ENCODE results near the gene PDCD10.

PDCD10 gene

DNA sequence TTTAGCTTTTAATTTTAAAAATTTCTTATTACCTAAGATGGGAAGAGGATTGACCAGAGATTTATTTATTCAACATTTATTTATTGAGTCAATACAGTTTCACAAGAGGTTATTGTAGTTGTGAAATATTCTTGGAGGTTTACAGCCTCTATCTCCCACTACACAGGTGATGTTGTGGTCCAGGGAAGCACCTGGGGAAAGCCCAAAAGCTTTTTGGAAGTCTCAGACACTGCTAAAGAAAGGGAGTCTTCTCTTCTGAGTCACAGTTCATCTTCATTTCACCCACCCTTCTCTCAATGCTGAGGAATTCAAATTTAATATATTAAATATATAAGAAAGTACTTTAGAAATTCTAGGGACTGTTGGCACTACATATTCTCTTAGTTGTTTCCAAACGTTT lies 42.7 kb upstream of the PDCD10 start:
- TF ChIP-seq RAD21 (IDR thresholded peaks at IDR 0.05; ENCODE audit: low read depth) (no peak), ZBTB7A (IDR thresholded peaks at IDR 0.05; ENCODE audit: low read depth) (no peak), CEBPB (IDR thresholded peaks at IDR 0.05) (no peak), TCF12 (IDR thresholded peaks at IDR 0.05; ENCODE audit: low read depth) (no peak), TEAD4 (IDR thresholded peaks at IDR 0.05) (no peak), EP300 (IDR thresholded peaks at IDR 0.05; ENCODE audit: borderline replicate concordance) (no peak), NFIC (IDR thresholded peaks at IDR 0.05) (no peak), FOXM1 (IDR thresholded peaks at IDR 0.05; ENCODE audit: borderline replicate concordance, low read depth) (no peak)
- TF ChIP-seq, protein P1, sequence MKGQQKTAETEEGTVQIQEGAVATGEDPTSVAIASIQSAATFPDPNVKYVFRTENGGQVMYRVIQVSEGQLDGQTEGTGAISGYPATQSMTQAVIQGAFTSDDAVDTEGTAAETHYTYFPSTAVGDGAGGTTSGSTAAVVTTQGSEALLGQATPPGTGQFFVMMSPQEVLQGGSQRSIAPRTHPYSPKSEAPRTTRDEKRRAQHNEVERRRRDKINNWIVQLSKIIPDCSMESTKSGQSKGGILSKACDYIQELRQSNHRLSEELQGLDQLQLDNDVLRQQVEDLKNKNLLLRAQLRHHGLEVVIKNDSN (IDR thresholded peaks at IDR 0.05) = no peak
- TF ChIP-seq, protein P2, sequence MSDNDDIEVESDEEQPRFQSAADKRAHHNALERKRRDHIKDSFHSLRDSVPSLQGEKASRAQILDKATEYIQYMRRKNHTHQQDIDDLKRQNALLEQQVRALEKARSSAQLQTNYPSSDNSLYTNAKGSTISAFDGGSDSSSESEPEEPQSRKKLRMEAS (IDR thresholded peaks at IDR 0.05) = no peak

DNA sequence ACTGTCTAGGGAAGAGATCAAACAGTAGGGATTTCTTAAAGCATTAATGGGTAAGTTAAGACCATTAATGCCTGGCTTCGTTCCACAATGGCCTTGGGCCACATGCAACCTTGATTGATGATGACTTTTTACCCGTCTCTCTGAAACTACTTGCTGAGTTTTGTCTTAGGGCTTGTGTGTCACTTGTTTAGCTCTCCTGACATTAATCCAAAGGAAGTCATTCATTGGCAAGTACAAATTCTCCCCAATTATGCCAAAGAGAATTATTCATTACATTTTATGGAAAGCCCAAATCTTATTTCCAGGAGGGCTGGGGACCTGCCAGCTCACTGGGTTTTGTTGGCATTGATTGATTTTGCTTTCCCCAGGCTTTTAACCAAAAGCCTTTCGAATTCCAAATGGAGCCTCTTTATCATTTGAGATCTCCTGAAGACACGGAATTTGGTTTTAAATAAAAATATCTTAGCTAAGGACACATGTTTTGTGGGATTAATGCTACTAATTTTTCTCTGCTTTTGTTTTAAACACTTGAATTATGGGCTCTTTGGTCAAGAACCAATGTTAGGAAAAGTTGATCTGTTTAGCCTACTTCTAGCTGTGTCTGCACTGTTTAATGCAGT lies 41.5 kb upstream of the PDCD10 start:
- TF ChIP-seq ZBTB7A (IDR thresholded peaks at IDR 0.05; ENCODE audit: low read depth) (no peak), EGR1 (IDR thresholded peaks at IDR 0.05) (no peak), EP300 (IDR thresholded peaks at IDR 0.05; ENCODE audit: borderline replicate concordance) (no peak), CEBPB (IDR thresholded peaks at IDR 0.05) (no peak), TEAD4 (IDR thresholded peaks at IDR 0.05) (no peak), YY1 (IDR thresholded peaks at IDR 0.05; ENCODE audit: low read depth) (no peak), TAF1 (IDR thresholded peaks at IDR 0.05; ENCODE audit: low read depth) (no peak), RAD21 (IDR thresholded peaks at IDR 0.05; ENCODE audit: low read depth) (no peak), CREB1 (IDR thresholded peaks at IDR 0.05; ENCODE audit: low read depth) (no peak)
- TF ChIP-seq, protein P3, sequence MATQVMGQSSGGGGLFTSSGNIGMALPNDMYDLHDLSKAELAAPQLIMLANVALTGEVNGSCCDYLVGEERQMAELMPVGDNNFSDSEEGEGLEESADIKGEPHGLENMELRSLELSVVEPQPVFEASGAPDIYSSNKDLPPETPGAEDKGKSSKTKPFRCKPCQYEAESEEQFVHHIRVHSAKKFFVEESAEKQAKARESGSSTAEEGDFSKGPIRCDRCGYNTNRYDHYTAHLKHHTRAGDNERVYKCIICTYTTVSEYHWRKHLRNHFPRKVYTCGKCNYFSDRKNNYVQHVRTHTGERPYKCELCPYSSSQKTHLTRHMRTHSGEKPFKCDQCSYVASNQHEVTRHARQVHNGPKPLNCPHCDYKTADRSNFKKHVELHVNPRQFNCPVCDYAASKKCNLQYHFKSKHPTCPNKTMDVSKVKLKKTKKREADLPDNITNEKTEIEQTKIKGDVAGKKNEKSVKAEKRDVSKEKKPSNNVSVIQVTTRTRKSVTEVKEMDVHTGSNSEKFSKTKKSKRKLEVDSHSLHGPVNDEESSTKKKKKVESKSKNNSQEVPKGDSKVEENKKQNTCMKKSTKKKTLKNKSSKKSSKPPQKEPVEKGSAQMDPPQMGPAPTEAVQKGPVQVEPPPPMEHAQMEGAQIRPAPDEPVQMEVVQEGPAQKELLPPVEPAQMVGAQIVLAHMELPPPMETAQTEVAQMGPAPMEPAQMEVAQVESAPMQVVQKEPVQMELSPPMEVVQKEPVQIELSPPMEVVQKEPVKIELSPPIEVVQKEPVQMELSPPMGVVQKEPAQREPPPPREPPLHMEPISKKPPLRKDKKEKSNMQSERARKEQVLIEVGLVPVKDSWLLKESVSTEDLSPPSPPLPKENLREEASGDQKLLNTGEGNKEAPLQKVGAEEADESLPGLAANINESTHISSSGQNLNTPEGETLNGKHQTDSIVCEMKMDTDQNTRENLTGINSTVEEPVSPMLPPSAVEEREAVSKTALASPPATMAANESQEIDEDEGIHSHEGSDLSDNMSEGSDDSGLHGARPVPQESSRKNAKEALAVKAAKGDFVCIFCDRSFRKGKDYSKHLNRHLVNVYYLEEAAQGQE (IDR thresholded peaks at IDR 0.05; ENCODE audit: low read depth) = no peak
- TF ChIP-seq, protein P2 (IDR thresholded peaks at IDR 0.05) = no peak

DNA sequence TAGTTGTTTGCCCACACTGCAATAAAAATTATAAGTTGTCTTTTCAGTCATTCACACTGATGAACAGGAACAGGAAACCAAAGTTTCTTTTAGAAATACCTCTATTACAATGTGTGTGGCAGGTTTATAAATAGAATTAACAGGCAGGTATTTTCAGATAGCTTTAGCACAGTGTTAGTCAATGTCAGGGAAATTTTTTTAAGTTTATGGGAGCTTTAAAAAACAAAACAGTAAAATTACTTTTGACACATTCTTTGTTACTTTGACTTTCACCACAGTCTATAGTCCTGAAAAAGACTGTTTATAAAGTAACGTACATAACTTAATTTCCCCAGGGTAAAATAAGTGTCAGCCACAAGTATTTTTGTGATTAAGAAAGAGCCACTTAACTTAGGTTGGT lies 38.9 kb upstream of the PDCD10 start:
- TF ChIP-seq TCF12 (IDR thresholded peaks at IDR 0.05; ENCODE audit: low read depth) = no peak
- TF ChIP-seq EP300 (IDR thresholded peaks at IDR 0.05; ENCODE audit: borderline replicate concordance) = no peak
- TF ChIP-seq, protein P2 (IDR thresholded peaks at IDR 0.05) = no peak
- TF ChIP-seq ZBTB7A (IDR thresholded peaks at IDR 0.05; ENCODE audit: low read depth) = no peak
- TF ChIP-seq CREB1 (IDR thresholded peaks at IDR 0.05; ENCODE audit: low read depth) = no peak
- TF ChIP-seq, protein P3 (IDR thresholded peaks at IDR 0.05; ENCODE audit: low read depth) = no peak
- TF ChIP-seq, protein P1 (IDR thresholded peaks at IDR 0.05) = no peak
- TF ChIP-seq RAD21 (IDR thresholded peaks at IDR 0.05; ENCODE audit: low read depth) = no peak
- no peak for TF ChIP-seq CEBPB (IDR thresholded peaks at IDR 0.05)
- no peak for TF ChIP-seq TEAD4 (IDR thresholded peaks at IDR 0.05)
- no peak for TF ChIP-seq EGR1 (IDR thresholded peaks at IDR 0.05)
- no peak for TF ChIP-seq NFIC (IDR thresholded peaks at IDR 0.05)

DNA sequence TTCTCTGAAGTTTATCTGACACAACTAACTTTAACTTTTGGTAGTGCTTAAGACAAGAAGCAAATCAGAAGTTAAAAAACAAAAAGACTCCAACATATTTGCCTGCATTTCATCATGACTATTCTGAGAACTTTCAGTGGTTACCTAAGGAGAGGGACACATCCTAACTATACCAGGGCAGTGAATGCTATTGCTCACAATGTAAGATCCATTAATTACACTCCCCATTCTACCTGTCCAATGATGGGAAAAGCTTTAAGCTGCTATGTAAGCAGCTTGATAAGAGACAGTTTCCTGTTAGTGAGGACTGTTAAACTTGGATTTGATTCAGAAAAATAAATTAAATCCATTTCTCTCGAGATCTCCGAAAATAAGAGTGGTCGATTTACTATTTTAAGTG lies 38.3 kb upstream of the PDCD10 start:
- TF ChIP-seq, protein P1 (IDR thresholded peaks at IDR 0.05) = no peak
- no peak for TF ChIP-seq EGR1 (IDR thresholded peaks at IDR 0.05)
- TF ChIP-seq NFIC (IDR thresholded peaks at IDR 0.05) = no peak
- no peak for TF ChIP-seq TEAD4 (IDR thresholded peaks at IDR 0.05)
- no peak for TF ChIP-seq YY1 (IDR thresholded peaks at IDR 0.05; ENCODE audit: low read depth)
- TF ChIP-seq, protein P3 (IDR thresholded peaks at IDR 0.05; ENCODE audit: low read depth) = no peak
- no peak for TF ChIP-seq TCF12 (IDR thresholded peaks at IDR 0.05; ENCODE audit: low read depth)
- no peak for TF ChIP-seq TAF1 (IDR thresholded peaks at IDR 0.05; ENCODE audit: low read depth)
- TF ChIP-seq, protein P2 (IDR thresholded peaks at IDR 0.05) = no peak
- TF ChIP-seq CREB1 (IDR thresholded peaks at IDR 0.05; ENCODE audit: low read depth) = no peak
- no peak for TF ChIP-seq RAD21 (IDR thresholded peaks at IDR 0.05; ENCODE audit: low read depth)
- no peak for TF ChIP-seq CEBPB (IDR thresholded peaks at IDR 0.05)
- TF ChIP-seq EP300 (IDR thresholded peaks at IDR 0.05; ENCODE audit: borderline replicate concordance) = no peak
- TF ChIP-seq ZBTB7A (IDR thresholded peaks at IDR 0.05; ENCODE audit: low read depth) = no peak
- no peak for TF ChIP-seq FOXM1 (IDR thresholded peaks at IDR 0.05; ENCODE audit: borderline replicate concordance, low read depth)
